ENCODE measurements around the gene CARHSP1. TPM values are rescaled to one million over a fixed set of nuclear protein-coding genes. Genes with fewer than 3 reads are reported as not detected.

The CARHSP1 gene
- total RNA-seq, 1 donor from 2014 or later, result 61.5 TPM

GRCh38 chr16:8853150-8853549, 15.7 kb downstream of the CARHSP1 start:
- no peaks in the 10 kb centered on the region for H3K9me3 ChIP-seq (ENCODE audit: insufficient read depth, low read depth, low read length)
- no peak overlapping the region for H3K4me2 ChIP-seq (ENCODE audit: low read length)
- Mint-ChIP-seq H3K36me3 (ENCODE audit: low read depth, unreplicated experiment) (peaks cover 26% of the 10 kb centered on the region), H3K9me3 (ENCODE audit: unreplicated experiment) (peaks cover 2% of the 10 kb centered on the region), H3K4me3 (ENCODE audit: unreplicated experiment) (no peak overlapping the region), H3K27me3 (ENCODE audit: low read depth, unreplicated experiment) (no peaks in the 10 kb centered on the region), H3K27ac (ENCODE audit: unreplicated experiment) (no peak overlapping the region), H3K4me1 (ENCODE audit: low read depth, unreplicated experiment) (peaks cover 38% of the 10 kb centered on the region)
- H3K4me3 ChIP-seq (ENCODE audit: insufficient read depth, low read depth, low read length), result no peak overlapping the region
- no peak overlapping the region for H3K9ac ChIP-seq (ENCODE audit: low read length)
- peaks cover 31% of the 10 kb centered on the region for H3K4me1 ChIP-seq (ENCODE audit: insufficient read depth, low read length)
- TF ChIP-seq CTCF (IDR thresholded peaks at IDR 0.05; ENCODE audit: insufficient read depth, low read depth, low read length), result no peak
- TF ChIP-seq EZH2 (IDR thresholded peaks at IDR 0.05; ENCODE audit: insufficient read depth, low read length), result no peak
- no peaks in the 10 kb centered on the region for H3K27me3 ChIP-seq (ENCODE audit: insufficient read depth, low read length)
- no peak overlapping the region for H3K27ac ChIP-seq (ENCODE audit: low read depth, low read length)
- peaks cover 34% of the 10 kb centered on the region for H3K36me3 ChIP-seq (ENCODE audit: insufficient read depth, low read length)
- no peak overlapping the region for H2AFZ ChIP-seq (ENCODE audit: low read depth, low read length)
- DNase-seq (ENCODE audit: low read depth) (no peak), FAIRE-seq (no peak)
- peaks cover 87% of the 10 kb centered on the region for H4K20me1 ChIP-seq (ENCODE audit: insufficient read depth, low read length)
- H3K79me2 ChIP-seq (ENCODE audit: insufficient read depth, low read length), result peaks cover 6% of the 10 kb centered on the region

- H3K79me2 ChIP-seq (ENCODE audit: insufficient read depth, low read length), result peaks cover 6% of the 10 kb centered on the region
- H3K27ac Mint-ChIP-seq (ENCODE audit: unreplicated experiment), result peak overlapping the region; percentile 53
- H3K4me1 ChIP-seq (ENCODE audit: insufficient read depth, low read length), result peaks cover 33% of the 10 kb centered on the region
- no peak overlapping the region for H3K4me2 ChIP-seq (ENCODE audit: low read length)
- FAIRE-seq (no peak), DNase-seq (ENCODE audit: low read depth) (no peak)
- H3K4me3 Mint-ChIP-seq (ENCODE audit: unreplicated experiment), result no peak overlapping the region
- peaks cover 89% of the 10 kb centered on the region for H4K20me1 ChIP-seq (ENCODE audit: insufficient read depth, low read length)
- no peaks in the 10 kb centered on the region for H3K9me3 Mint-ChIP-seq (ENCODE audit: unreplicated experiment)
- no peaks in the 10 kb centered on the region for H3K27me3 Mint-ChIP-seq (ENCODE audit: low read depth, unreplicated experiment)
- H3K9ac ChIP-seq (ENCODE audit: low read length), result no peak overlapping the region
- H2AFZ ChIP-seq (ENCODE audit: low read depth, low read length), result no peak overlapping the region
- peaks cover 35% of the 10 kb centered on the region for H3K4me1 Mint-ChIP-seq (ENCODE audit: low read depth, unreplicated experiment)
- peaks cover 32% of the 10 kb centered on the region for H3K36me3 ChIP-seq (ENCODE audit: insufficient read depth, low read length)
- no peaks in the 10 kb centered on the region for H3K9me3 ChIP-seq (ENCODE audit: insufficient read depth, low read depth, low read length)
- no peak overlapping the region for H3K27ac ChIP-seq (ENCODE audit: low read depth, low read length)
- H3K27me3 ChIP-seq (ENCODE audit: insufficient read depth, low read length), result no peaks in the 10 kb centered on the region
- peaks cover 23% of the 10 kb centered on the region for H3K36me3 Mint-ChIP-seq (ENCODE audit: low read depth, unreplicated experiment)
- H3K4me3 ChIP-seq (ENCODE audit: insufficient read depth, low read depth, low read length), result no peak overlapping the region
- TF ChIP-seq EZH2 (IDR thresholded peaks at IDR 0.05; ENCODE audit: insufficient read depth, low read length) (no peak), CTCF (IDR thresholded peaks at IDR 0.05; ENCODE audit: insufficient read depth, low read depth, low read length) (no peak)
Observed at GRCh38 chr16:8852534-8852933, 16.3 kb downstream of the CARHSP1 start.

- no peak for TF ChIP-seq EZH2 (IDR thresholded peaks at IDR 0.05; ENCODE audit: insufficient read depth, low read length)
- no peak for TF ChIP-seq CTCF (IDR thresholded peaks at IDR 0.05; ENCODE audit: insufficient read depth, low read depth, low read length)
- H3K36me3 ChIP-seq (ENCODE audit: insufficient read depth, low read length), result peaks cover 34% of the 10 kb centered on the region
- peaks cover 26% of the 10 kb centered on the region for H3K36me3 Mint-ChIP-seq (ENCODE audit: low read depth, unreplicated experiment)
- H3K4me3 ChIP-seq (ENCODE audit: insufficient read depth, low read depth, low read length), result no peak overlapping the region
- H3K4me1 Mint-ChIP-seq (ENCODE audit: low read depth, unreplicated experiment), result peaks cover 35% of the 10 kb centered on the region
- no peak for DNase-seq (ENCODE audit: low read depth)
- peak overlapping the region; percentile 83 for H3K27ac Mint-ChIP-seq (ENCODE audit: unreplicated experiment)
- H3K9ac ChIP-seq (ENCODE audit: low read length), result no peak overlapping the region
- H2AFZ ChIP-seq (ENCODE audit: low read depth, low read length), result no peak overlapping the region
- H3K9me3 Mint-ChIP-seq (ENCODE audit: unreplicated experiment), result no peaks in the 10 kb centered on the region
- H3K4me1 ChIP-seq (ENCODE audit: insufficient read depth, low read length), result peaks cover 33% of the 10 kb centered on the region
- H3K9me3 ChIP-seq (ENCODE audit: insufficient read depth, low read depth, low read length), result no peaks in the 10 kb centered on the region
- H4K20me1 ChIP-seq (ENCODE audit: insufficient read depth, low read length), result peaks cover 94% of the 10 kb centered on the region
- peaks cover 6% of the 10 kb centered on the region for H3K79me2 ChIP-seq (ENCODE audit: insufficient read depth, low read length)
- no peaks in the 10 kb centered on the region for H3K27me3 Mint-ChIP-seq (ENCODE audit: low read depth, unreplicated experiment)
- no peak for FAIRE-seq
- H3K4me2 ChIP-seq (ENCODE audit: low read length), result no peak overlapping the region
- H3K4me3 Mint-ChIP-seq (ENCODE audit: unreplicated experiment), result peak overlapping the region; percentile 50
- H3K27ac ChIP-seq (ENCODE audit: low read depth, low read length), result no peak overlapping the region
- no peaks in the 10 kb centered on the region for H3K27me3 ChIP-seq (ENCODE audit: insufficient read depth, low read length)
Observed at GRCh38 chr16:8851761-8852403, 16.9 kb downstream of the CARHSP1 start.
